GM11168 (cell line): Measurements from ENCODE around the gene FOXP2.
"Not testable (repeated sequence)": the region's sequence is repeated elsewhere in the genome, so short reads cannot be mapped to it uniquely, and the experiment has no call there.

Experiments
- in situ Hi-C: fragments of 300-500 bp; cut with MboI; formaldehyde crosslinking; loops from one replicate; pipeline ENCODE4 v1.12.0; 2022; ENCODE audit warnings: low sequenced_read_pairs; ENCODE audit not compliant: unreplicated experiment

FOXP2 gene

DNA sequence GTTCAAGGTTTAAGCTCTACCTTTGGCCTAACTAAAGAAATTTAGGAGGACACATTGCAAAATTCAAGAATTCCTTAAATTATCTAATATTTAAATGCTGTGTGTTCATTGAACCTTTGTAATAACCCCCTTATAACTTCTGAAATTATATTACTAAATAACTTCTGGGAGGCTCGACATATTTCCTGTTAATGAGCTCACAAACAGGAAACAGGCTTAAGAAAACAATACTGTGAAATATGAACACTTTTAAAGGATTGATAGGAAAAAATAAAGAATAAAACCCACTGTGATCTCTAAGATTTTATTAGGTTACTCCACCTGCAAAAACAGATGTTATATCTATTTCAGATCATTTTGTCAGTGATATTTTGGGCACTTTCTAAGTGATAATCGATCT, 74.1 kb downstream of the FOXP2 start:
- in situ Hi-C loops: no loop called here

DNA sequence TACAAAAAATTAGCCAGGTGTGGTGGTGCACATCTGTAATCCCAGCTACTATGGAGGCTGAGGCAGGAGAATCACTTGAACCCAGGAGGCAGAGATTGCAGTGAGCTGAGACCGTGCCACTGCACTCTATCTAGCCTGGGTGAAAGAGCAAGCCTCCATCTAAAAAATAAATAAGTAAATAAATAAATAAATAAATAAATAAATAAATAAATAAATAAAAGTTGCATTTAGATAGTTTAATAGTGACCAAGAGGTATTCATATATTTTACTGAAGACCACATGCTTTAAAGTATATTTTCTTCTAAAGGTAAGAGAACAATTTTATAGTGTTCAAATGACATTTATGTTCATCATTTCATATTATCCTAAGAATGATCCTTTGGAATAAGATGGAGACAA, 82.9 kb downstream of the FOXP2 start:
- in situ Hi-C loops: not testable (repeated sequence)

DNA sequence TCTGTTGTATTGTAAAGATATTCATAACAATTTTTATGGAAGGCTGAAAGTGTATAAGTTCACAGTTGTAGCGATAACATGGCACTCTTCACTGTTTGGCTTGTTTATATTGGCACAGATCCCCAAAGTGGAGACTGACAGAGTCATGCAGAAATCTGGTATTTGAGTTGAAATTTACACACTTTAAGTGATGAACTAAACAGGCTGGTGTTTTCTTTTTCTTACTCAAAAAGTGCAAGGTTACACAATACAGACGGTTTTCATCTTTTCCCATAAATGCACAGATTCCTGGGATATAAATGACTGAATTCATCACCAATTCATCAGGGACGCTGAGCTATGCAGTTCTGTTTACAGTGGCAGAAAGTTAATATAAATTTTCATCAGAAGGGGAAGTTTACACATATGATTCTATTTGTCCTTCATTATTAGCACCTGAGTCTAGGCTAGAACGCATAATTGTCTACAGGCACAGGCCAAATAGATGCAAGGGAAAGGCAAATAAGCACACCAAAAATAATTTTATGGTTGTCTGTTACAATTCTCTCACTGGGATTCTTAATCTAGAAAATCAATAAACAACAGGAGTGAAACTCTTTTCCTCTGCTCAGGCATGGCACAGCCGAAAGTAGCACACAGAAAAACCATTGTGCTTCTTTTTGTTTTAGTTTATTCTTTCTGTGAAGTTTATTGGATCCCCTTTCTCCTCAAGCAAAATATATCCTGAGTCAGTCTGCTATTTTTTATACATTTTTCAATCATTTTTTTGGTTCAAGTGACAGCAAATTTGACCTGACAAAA, 88.0 kb downstream of the FOXP2 start:
- in situ Hi-C loops: no loop called here

DNA sequence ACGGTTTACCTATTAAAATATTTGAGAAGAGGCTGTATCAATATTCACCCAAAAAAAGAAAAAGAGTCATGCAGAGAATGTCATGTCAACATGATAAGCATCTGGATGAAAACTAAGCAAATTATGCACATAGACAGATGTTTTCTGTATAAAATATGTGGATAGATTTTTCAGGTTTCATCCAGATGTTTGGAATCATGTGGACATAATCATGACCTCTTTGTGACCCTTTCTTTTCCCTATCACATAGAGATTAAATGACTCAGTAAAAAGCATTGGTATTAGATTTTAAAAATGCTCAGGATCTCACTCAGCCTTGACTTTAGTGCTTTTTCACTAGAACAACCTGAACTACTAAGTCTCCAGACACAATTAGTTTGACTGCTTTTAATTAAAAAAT, 90.0 kb downstream of the FOXP2 start:
- in situ Hi-C loops: no loop called here

DNA sequence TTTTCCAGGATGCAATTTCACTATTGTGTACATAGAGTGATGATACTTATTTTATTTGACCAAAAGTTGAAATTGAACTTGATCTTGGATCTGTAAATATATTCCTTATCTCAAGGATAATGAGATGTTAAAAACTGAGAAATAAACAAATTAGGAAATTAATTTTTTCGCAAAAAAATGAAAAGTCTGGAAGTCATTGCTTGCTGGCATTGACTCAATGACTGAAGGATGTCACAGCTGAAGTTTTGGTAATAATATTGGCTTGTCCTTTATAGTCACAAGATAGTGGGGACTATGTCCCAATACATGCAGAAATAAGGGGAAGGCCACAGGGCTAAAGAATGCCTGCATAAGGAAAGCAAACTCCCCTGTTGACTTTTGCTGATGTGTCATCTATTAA, 92.8 kb downstream of the FOXP2 start:
- in situ Hi-C loops: no loop called here

DNA sequence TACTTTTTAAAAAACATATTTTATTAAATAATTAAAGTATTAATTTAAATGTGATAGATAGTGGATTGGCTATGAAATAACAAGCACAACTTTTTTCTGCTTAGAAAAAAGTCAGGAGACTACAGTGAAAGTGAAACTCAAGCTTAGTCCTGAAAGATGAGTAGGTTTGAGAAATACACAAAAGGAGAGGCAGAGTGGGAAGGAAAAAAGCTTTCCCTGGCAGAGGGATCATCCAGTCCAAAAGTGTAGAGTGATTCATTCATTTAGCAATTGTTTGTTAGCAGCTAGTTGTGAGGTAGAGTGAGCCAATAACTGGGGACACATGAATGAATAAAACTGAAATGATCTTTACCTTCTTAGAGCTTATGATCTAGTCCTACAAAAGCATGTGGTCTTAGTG, 93.5 kb downstream of the FOXP2 start:
- in situ Hi-C loops: no loop called here

DNA sequence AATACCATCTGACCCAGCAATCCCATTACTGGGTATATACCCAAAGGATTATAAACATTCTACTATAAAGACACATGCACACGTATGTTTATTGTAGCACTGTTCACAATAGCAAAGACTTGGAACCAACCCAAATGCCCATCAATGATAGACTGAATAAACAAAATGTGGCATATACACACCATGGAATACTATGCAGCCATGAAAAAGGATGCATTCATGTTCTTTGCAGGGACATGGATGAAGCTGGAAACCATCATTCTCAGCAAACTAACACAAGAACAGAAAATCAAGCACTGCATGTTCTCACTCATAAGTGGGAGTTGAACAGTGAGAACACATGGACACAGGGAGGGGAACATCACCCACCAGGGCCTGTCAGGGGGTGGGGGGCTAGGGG, 96.2 kb downstream of the FOXP2 start:
- in situ Hi-C loops: not testable (repeated sequence)

DNA sequence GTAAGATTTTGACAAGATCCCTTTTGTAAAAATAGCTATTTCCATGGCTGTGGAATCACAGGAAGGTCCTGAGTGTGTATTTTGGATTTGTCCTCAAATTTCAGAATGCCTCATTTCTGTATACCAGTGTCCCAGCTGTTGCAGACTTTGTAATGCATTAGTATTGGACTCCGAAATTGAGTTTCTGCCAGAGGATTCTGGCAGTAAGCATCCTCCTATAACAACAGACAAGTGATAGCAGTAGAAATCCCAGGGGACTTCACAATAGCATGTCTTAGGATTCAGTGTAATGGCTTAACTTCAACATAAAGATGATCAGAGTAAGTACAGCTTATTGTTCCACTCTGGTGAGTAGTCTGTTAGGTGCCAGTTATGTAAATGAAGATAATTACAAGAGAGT, 104.6 kb downstream of the FOXP2 start:
- in situ Hi-C loops: no loop called here

DNA sequence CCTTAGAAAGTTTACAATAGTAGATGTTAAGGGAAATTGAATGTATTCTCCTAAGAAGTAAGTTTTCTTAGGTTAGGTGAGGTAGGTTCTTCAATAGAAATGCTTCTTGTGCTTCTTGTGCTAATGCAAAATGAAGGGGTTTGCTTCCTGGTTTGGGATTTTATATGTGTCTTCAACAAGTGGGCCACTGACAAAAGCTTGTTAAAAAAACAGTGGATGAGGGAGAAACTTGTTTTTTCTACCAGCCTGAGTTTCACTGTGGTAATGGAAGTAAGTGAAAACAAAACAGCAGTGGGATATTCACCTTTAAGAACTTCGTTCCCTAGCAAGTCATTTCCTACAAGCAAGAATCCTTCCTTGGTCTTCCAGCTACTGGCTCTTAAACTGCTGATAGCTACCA, 107.5 kb downstream of the FOXP2 start:
- in situ Hi-C loops: no loop called here

DNA sequence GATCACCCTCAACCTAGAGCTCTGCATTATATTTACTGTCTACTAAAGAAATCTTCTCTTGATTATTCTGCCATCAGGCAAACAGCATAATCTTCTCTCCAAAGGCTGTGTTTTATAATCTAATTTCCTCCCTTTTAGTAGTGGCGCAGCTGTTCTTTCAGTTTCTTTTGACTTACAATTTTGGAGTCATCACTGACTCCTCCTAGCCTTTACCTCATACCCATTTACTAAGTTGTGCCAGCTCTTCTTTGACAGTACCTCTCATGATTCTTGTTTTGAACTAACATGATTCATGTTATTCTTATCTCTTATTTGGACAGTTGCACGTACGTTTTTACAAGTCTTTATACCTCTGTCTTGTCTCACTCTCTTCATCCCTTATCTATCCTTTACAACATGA, 113.0 kb downstream of the FOXP2 start:
- in situ Hi-C loops: no loop called here

DNA sequence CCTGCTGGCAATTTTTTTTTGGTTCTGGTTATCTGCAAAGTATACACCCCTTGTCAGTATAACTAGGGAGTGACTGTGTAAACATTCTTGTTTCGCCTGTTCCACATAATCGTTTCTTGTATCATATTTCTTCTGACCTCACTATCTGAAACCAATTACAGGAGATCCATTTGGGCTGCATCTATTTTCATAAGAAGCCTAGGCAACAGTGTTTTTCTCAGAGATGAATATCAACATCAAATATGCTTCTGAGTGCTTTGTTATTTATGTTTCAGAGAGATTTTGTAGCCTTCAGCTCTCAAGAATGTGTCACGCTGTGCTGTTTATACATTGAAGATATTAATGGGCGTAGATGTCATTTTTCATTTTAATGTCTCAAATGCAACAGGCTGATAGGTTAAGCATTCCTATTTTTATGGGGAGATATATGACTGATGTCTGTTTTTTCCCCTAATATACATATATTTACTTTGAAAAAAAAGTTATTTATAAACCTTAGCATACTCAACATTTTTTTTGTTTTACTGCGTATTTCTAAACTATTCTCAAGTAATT, 115.5 kb downstream of the FOXP2 start:
- in situ Hi-C loops: no loop called here

DNA sequence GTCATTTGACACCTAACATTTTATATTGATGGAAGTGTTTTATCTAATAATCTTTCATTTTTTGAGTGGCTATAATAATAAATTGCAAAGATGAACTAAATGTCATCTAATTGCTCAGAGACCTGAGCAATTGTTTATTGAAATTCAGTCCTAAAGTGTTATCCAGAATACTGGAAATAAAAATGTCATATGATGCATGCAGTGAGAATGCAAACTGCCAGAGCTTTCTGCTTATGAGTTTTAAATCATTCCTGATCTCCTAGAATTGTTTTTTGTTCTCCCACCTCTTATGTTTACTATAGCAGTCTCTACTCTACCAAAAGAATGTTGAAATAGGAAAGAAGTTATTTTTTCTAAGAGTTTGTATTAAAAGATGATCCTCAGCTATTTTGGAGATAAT, 116.7 kb downstream of the FOXP2 start:
- in situ Hi-C loops: no loop called here

DNA sequence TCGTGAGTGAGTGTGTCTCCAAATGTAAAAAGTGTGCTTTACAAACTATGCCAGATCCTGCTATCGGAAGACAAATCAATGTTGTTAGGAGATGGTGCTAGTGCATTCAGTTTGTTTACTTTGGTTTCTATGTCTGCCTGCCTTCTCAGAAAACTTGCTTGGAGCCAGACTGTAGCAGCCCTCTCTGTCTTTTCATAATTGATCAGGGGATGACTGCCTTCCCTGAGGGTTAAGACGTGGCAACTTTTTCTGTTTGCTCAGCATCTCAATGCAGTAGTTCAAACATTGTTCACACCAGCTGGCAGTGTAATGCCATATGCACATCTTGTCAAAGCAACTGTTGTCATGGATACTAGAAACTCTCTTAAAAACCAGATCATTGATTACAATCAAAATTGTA, 118.5 kb downstream of the FOXP2 start:
- in situ Hi-C loops: no loop called here

DNA sequence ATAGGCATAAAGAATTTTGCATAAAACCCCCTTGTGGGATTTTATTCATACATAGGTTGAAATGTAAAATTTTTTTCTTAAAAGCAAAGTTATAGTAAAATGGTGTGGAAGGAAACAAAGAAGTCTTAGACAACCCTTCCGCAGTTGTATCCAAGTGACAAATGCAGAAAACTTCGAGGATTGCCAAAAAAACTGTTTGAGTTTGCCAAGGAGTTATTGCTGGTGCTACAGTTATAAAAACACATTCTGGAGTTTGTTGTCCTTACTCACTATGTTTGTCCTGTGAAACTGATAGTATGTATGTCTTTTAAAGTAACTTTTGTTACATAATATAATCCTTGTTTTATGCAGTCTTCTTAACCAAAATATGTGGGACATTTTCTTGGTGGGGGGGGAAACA, 120.3 kb downstream of the FOXP2 start:
- in situ Hi-C loops: no loop called here

DNA sequence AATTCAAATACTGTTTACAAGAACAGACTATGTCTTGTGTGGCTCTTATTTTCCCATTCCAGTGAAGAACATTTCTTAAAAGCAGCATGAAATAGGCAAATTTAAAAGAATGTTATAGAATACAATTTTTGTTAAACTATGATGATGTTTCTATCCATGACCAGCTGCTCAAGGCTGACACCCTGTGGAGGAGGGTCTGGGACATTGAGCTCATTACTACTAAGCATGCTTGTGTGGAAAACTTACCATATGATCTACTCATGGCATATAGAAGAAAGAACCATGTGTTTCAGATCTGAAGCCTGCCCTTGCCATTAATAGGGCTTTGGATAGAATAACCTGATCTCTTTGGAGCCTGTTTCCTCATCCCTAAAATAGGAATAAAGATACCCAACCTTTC, 125.0 kb downstream of the FOXP2 start:
- in situ Hi-C loops: no loop called here

DNA sequence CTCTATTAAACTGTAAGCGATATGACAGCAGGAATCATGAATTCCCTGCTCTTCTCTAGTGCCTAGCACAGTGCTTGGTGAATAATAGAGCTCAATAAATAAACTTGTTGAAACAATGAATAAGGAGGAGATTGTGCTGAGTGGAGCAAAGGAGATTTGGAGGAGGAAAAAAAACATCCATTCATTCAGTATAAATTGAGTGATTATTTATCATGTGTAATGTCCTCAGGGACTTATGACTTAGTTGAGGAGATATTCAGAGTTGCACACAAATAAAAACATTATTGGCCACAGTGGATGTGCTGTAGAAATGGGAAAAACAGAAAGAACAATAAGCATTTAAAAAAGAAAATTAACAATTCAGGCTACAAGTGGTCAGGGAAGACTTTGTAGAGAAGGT, 125.7 kb downstream of the FOXP2 start:
- in situ Hi-C loops: no loop called here

DNA sequence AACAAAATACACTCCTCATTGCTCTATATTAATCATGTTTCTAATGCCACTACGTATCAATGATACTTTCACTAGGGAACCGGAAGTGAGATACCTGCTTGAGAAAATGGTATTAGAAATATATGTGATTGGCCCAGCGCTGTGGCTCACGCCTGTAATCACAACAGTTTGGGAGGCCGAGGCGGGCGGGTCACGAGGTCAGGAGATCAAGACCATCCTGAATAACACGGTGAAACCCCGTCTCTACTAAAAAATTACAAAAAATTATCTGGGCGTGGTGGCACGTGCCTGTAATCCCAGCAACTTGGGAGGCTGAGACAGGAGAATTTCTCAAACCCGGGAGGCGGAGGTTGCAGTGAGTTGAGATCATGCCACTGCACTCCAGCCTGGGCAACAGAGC, 132.7 kb downstream of the FOXP2 start:
- in situ Hi-C loops: not testable (repeated sequence)

DNA sequence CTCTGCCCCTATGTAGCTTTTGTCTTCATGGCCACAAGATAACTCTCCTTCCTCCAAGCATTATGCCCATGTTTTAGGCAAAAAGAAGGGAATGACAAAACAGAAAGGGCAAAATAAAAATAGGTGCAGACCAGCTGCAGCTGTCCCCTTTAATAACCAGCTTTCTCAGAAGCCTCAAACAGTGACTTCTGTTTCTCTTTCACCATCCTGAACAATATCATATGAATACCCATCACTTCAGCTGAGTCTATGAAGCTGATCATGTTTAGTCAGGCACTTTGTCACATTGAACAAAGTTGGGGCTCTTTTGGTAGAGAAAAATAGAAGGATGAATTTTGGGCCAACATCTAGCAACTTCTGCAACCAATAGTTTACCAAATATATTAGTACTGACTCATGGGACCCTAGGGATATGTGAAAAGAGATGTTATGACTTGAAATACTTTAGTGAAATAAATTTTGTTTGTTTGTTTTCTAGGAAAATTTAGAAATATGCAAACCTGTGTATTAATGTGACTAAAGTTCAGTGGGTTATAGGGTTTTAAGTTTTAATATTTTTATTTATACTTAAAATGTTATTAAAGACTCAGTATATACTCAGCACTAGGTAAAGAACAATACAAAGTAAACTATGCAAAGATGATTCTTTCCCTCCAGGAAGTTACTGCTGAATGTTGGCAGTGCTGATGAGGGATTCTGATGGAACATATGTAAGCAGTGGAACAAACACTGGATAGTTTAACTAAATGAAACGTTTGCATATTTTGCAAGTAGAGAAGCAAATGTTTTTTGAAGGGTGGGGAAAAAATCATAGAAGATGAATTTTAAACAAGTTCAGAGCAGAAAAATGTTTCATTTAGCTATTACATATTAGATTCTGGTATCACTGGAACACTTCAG, 133.7 kb downstream of the FOXP2 start:
- in situ Hi-C loops: no loop called here

DNA sequence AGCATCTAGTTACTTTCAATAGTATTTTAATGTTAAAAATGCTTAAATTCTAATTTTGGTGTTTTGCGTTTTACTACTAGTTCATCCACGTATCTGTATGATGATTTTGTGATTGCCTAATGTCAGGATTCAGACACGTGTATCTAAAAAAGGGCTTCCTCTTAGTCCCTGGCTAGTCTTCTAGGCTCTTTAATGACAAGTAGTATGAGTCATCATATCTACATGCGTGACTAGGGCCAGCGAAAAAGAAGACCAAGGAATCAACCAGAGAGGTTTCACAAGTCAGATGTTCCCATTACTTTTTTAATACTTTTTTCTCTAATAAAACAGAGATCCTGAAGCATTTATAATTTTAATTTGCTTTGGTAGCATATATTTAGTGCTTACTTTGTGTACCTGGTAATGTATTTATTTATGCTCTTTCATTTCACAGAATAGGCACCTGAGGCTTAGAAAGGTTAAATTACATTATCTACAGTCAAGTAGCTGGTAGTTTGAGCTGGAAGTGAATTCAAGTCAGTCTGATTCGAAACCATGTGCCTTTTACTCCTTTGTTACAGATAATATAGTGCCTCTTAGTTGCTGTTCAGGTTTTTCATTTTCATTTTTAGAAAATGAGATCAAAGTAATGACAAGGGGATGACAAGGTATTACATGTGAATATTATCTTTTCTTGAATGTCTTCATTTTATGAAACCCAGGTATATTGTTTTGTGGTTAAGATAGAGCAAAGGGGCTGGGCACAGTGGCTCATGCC, 140.3 kb downstream of the FOXP2 start:
- in situ Hi-C loops: no loop called here

DNA sequence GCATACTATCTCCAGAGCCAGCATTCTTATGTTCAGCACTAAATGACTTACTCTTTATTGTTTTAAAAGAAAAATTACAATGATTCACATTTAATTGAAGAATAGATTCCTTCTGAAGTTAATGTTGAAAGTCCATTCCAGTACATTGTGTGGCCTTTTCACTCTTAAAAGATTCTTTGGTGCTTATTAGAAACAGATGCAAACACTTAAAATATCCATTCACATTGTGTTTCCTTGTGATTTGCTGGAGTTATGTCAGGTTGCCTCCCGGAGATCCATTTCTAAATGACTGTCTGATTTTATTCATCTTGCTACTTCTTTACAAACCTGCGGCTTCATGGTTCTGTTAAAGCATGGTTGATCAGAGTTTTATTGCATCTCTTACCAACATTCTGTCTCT, 152.8 kb downstream of the FOXP2 start:
- in situ Hi-C loops: no loop called here

DNA sequence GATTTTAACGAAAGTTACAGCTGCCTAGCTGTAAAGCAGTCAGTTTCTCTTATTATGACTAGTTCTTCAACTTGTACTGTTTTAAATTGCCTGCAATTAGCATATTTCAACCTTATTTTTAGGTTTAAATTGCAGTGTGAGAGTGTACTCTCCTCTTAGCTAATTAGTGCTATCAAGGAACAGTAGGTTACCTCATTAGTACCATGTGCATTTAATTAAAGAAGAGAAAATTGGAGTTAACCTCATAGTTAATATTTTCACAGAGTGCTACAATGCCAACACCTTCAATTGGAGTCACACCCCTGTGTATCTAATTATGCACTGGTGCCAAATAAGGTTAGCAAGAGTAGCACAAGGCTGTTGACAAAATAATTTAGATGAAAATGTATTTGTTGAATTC, 154.6 kb downstream of the FOXP2 start:
- in situ Hi-C loops: no loop called here
